Uterus (tissue), 4 donors: ENCODE measurements around the gene HCFC1. TPM values are rescaled to one million over a fixed set of nuclear protein-coding genes. Genes with fewer than 3 reads are reported as not detected.

Experiments
- DNase-seq, 2 donors: peaks; one replicate each; pipeline ENCODE4 v3.0.0-alpha.2; 2019 to 2020
- H3K27ac ChIP-seq, 2 donors: fragments of 200-600 bp; sonication (generic); 1 replicate in 1 of 2; 2 replicates in 1 of 2; pipeline ENCODE4 v1.5.1; 2016 to 2018
- H3K27me3 ChIP-seq, 2 donors: fragments of 200-600 bp; sonication (generic); one replicate each; pipeline ENCODE4 v1.5.1; 2018 to 2019; ENCODE audit warnings: control low read depth in 1 of 2
- H3K36me3 ChIP-seq, 2 donors: fragments of 200-600 bp; sonication (generic); one replicate each; pipeline ENCODE4 v1.5.1; 2019; ENCODE audit warnings: control low read depth in 1 of 2
- H3K4me1 ChIP-seq, 2 donors: fragments of 200-600 bp; sonication (generic); one replicate each; pipeline ENCODE4 v1.5.1; 2018 to 2019; ENCODE audit warnings: control low read depth in 1 of 2
- H3K4me3 ChIP-seq, 2 donors: fragments of 200-600 bp; sonication (generic); 1 replicate in 1 of 2; 2 replicates in 1 of 2; pipeline ENCODE4 v1.5.1; 2018 to 2019; ENCODE audit warnings: mild to moderate bottlenecking in 1 of 2
- H3K9me3 ChIP-seq, 2 donors: fragments of 200-600 bp; sonication (generic); one replicate each; pipeline ENCODE4 v1.5.1; 2019; ENCODE audit warnings: control low read depth in 1 of 2
- POLR2A ChIP-seq, 2 donors: fragments of 450-650 bp; IDR thresholded peaks; one replicate each; pipeline ENCODE4 v1.6.1; 2016; ENCODE audit warnings: antibody characterized with exemption in 2 of 2, mild to moderate bottlenecking in 1 of 2, moderate library complexity in 1 of 2
- intact Hi-C: fragments of 100-400 bp; cut with DNase I; formaldehyde crosslinking; loops from one replicate; pipeline ENCODE4 v1.15.1; 2023; ENCODE audit warnings: low total_unique reads
- total RNA-seq, 4 donors: library from RNA; depleted of rRNA in 3 of 4; stranded (reverse); fragments of >200 nt in 3 of 4; gene quantifications; one replicate each; pipeline versions ENCODE4 v1.1.0 to v1.2.4, GENCODE V29; 2014 to 2023
- TF ChIP-seq, protein P1 (sequence below), 4 experiments: fragments of 200-600 bp in 2 of 4; fragments of 450-650 bp in 2 of 4; sonication (generic) in 2 of 4; IDR thresholded peaks; one replicate each; pipeline ENCODE4 v1.5.1; 2016 to 2019; ENCODE audit warnings: antibody characterized with exemption in 4 of 4, mild to moderate bottlenecking in 2 of 4, moderate library complexity in 1 of 4
- donor health status: DM: yes; HTN: yes; CAD: no.

HCFC1 gene
- total RNA-seq, 4 donors from 2014 or later: 20.9 to 65.7 (median 37.3) TPM

DNA sequence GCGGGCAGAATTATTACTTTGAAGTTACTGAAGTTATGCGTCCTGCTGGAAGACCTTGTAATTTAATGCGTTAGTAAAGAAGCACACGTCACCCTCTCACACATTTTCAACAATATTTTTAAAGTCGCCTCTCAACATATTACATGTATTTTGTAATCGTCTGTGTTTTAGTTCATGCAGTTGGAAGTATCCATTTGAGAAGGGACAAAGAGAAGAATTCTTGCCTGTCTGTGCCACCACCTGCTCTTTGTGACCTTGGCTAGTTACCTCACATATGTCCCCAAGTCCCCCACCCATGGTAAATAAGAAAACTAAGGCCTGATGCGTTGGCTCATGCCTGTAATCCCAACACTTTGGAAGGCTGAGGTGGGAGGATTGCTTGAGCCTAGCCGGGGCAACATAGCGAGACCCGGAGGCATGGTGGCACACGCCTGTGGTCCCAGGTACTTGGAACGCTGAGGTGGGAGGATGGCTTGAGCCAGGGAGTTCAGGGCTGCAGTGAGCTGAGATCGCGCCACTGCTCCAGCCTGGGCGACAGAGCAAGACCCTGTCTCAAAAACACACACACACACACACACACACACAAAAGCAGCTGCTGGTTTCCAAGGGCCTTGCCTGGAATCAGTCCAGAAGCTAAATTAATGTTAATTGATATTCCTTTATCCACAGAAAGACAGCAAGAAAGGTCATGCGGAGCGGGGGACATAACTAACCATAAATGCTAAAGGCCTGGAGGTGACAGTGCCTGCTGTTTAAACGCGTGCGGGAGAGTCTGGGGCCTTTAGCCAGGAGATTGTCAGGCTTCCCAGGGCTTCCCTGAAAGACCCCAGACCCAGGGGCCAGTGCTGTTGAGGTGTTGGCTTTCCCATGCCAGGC, 1.7 kb upstream of the HCFC1 start:
- Histone ChIP-seq H3K4me3 (peak overlapping the region; percentile 52 to 96), H3K27me3 (no peaks in the 10 kb centered on the region), H3K27ac (peak overlapping the region; percentile 99), H3K4me1 (peaks cover 0 to 5% of the 10 kb centered on the region in 2 donors), H3K9me3 (no peaks in the 10 kb centered on the region), H3K36me3 (no peaks in the 10 kb centered on the region)
- DNase-seq: no peak
- intact Hi-C loops: no loop called here
- no peak for TF ChIP-seq POLR2A (IDR thresholded peaks at IDR 0.05)
- TF ChIP-seq, protein P1, sequence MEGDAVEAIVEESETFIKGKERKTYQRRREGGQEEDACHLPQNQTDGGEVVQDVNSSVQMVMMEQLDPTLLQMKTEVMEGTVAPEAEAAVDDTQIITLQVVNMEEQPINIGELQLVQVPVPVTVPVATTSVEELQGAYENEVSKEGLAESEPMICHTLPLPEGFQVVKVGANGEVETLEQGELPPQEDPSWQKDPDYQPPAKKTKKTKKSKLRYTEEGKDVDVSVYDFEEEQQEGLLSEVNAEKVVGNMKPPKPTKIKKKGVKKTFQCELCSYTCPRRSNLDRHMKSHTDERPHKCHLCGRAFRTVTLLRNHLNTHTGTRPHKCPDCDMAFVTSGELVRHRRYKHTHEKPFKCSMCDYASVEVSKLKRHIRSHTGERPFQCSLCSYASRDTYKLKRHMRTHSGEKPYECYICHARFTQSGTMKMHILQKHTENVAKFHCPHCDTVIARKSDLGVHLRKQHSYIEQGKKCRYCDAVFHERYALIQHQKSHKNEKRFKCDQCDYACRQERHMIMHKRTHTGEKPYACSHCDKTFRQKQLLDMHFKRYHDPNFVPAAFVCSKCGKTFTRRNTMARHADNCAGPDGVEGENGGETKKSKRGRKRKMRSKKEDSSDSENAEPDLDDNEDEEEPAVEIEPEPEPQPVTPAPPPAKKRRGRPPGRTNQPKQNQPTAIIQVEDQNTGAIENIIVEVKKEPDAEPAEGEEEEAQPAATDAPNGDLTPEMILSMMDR (IDR thresholded peaks at IDR 0.05): no peak

DNA sequence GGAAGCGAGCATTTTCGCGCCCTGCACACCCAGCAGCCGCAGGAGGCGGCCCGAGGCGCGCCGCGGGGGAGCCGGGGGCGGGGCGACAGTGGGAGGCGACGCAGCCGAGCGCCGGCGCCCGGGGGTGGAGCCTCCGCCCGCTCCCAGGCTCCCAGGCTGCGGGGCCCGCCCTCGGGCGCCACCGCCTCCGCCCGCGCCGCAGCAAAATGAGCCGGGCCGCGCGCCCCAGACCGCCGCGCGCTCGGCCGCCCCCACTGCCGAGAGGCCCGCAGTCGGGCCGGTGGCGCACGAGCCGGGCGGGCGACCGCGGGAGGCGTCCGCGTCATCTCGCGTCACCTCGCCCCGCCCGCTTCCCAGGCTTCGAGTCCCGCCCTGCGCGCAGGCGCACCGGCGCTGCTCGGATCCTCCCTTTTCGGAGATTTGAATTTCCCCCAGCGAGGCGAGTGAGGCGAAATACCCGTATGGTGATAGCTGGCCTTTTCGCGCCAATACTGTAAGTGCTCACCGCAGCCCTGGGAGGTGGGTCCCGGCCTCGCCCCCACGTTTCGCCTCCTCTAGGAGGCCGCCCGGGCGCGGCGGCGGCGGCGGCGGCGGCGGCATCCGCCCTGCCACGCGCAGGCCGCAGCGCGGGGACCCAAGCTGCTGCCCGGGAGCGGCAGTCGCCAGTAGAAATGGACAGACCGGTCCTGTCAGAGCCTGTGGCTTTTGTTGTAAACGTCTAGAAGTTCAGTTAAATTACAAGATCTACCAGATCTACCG, 929 bp upstream of the HCFC1 start, which contains the start of gene TMEM187:
Gene TMEM187 (plus strand): TSS at position 387 of the 759 bp plus-strand sequence. CDS start 9,309 bp downstream, outside the sequence.
- Histone ChIP-seq H3K4me3 (peak within 1 kb of the TSS; percentile 52 to 96), H3K4me1 (peaks cover 0 to 5% of the 10 kb centered on the region in 2 donors), H3K9me3 (no peaks in the 10 kb centered on the region), H3K27me3 (no peaks in the 10 kb centered on the region), H3K27ac (peak within 1 kb of the TSS; percentile 99), H3K36me3 (no peaks in the 10 kb centered on the region)
- TF ChIP-seq, protein P1 (IDR thresholded peaks at IDR 0.05): peak in 1 of 4 experiments; percentile 24
- TF ChIP-seq POLR2A (IDR thresholded peaks at IDR 0.05): peak; percentile 35 to 71
- peak; percentile 87 to 88 for DNase-seq
- intact Hi-C loops: no loop called here

DNA sequence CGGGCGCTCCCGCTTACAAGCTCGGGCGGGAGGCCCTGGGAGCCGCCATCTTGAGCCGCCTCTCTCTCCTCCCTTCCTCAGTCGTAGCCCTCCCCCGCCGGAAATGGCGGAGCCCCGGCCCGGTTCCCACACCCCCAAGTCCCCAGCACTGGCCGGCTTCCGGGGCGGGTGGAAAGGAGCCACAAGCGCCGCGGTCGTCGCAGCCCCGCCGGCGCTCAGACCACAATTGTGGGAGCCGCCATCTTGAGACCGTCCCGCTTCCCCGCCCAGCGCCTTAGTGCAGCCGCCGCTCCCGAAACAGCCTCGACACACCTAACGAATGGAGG, 531 bp downstream of the HCFC1 start:
- no peaks in the 10 kb centered on the region for H3K27me3 ChIP-seq
- intact Hi-C loops: no loop called here
- DNase-seq: peak; percentile 91
- H3K9me3 ChIP-seq: no peaks in the 10 kb centered on the region
- H3K36me3 ChIP-seq: no peaks in the 10 kb centered on the region
- H3K4me3 ChIP-seq: peak overlapping the region; percentile 52 to 96
- peak overlapping the region; percentile 99 for H3K27ac ChIP-seq
- H3K4me1 ChIP-seq: peaks cover 0 to 5% of the 10 kb centered on the region in 2 donors
- TF ChIP-seq, protein P1 (IDR thresholded peaks at IDR 0.05): no peak
- TF ChIP-seq POLR2A (IDR thresholded peaks at IDR 0.05): peak in 1 of 2 donors; percentile 41

DNA sequence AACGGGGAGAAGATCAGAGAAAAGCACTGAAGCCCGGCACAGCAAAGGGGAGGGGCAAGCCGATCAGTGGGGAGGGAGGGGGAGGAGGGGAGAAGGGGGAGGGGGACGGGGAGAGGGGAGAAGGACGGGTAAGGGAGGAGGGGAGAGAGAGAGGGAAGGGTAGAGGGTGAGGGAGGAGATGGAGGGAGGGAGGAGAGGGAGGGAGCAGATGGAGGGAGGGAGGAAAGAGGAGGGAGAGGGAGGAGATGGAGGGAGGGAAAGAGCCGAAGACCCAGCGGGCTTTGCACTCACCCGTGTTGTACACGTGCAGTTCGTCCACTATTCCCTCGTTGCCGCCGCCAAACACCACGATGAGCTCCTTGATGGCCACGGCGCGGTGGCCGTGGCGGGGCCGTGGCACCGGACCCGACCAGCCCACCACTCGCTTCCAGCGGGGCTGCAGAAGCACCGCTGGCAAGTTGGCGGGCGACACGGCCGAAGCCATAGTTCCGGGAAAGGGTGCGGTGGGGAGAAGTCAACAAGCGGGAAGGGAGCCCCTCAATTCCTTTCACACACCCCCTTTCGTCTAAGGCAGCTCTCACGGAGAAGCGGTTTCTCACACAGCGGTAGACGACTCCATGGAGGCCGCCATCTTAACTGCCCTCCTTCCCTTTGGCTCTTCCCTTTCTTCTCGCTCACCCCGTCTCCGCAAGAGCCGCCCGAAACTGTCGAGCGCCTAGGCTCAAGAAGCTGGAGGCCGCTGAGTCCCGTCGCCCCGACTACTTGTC, 1.1 kb downstream of the HCFC1 start:
- no peaks in the 10 kb centered on the region for H3K27me3 ChIP-seq
- peaks cover 0 to 5% of the 10 kb centered on the region in 2 donors for H3K4me1 ChIP-seq
- no peak for TF ChIP-seq POLR2A (IDR thresholded peaks at IDR 0.05)
- TF ChIP-seq, protein P1 (IDR thresholded peaks at IDR 0.05): no peak
- H3K4me3 ChIP-seq: peak overlapping the region; percentile 52 to 96
- H3K27ac ChIP-seq: peak overlapping the region; percentile 99
- peak; percentile 56 to 71 for DNase-seq
- no peaks in the 10 kb centered on the region for H3K36me3 ChIP-seq
- no peaks in the 10 kb centered on the region for H3K9me3 ChIP-seq
- intact Hi-C loops: no loop called here
